Neural cell (in vitro differentiated cells): ENCODE data around the gene LRCH2. TPM values are rescaled to one million over a fixed set of nuclear protein-coding genes. Genes with fewer than 3 reads are reported as not detected.

Source experiments
- H2AFZ ChIP-seq: fragments of 200-600, 300-800 bp; sonication (generic), shearing (Covaris generic); 2 replicates; pipeline ENCODE4 v1.6.0; 2014; ENCODE audit warnings: low read depth, mild to moderate bottlenecking, antibody characterized with exemption, low read length, moderate library complexity
- H3F3A ChIP-seq: fragments of 200-600 bp; shearing (Covaris generic); 2 replicates; pipeline ENCODE4 v1.6.1; 2016; ENCODE audit warnings: mild to moderate bottlenecking, moderate library complexity, mixed read lengths, antibody characterized with exemption, low read length; ENCODE audit not compliant: insufficient read depth, poor library complexity, severe bottlenecking
- H3K27ac ChIP-seq: fragments of 200-600, 300-800 bp; sonication (generic), shearing (Covaris generic); 2 replicates; pipeline ENCODE4 v1.5.1; 2014; ENCODE audit warnings: mild to moderate bottlenecking, low read length, moderate library complexity
- H3K27me3 ChIP-seq: fragments of 300-800, 200-600 bp; sonication (generic), shearing (Covaris generic); 2 replicates; pipeline ENCODE4 v1.6.0; 2014; ENCODE audit warnings: mild to moderate bottlenecking, low read depth, low read length, moderate library complexity; ENCODE audit not compliant: insufficient read depth
- H3K36me3 ChIP-seq: fragments of 300-800, 200-600 bp; sonication (generic), shearing (Covaris generic); 2 replicates; pipeline ENCODE4 v1.5.1; 2014; ENCODE audit warnings: mild to moderate bottlenecking, antibody characterized with exemption, low read length, moderate library complexity; ENCODE audit not compliant: insufficient read depth
- H3K4me2 ChIP-seq: fragments of 300-800, 200-600 bp; sonication (generic), shearing (Covaris generic); 2 replicates; pipeline ENCODE4 v1.6.0; 2014; ENCODE audit warnings: mild to moderate bottlenecking, low read length
- H3K4me3 ChIP-seq: fragments of 300-800, 200-600 bp; sonication (generic), shearing (Covaris generic); 2 replicates; pipeline ENCODE4 v1.5.1; 2014; ENCODE audit warnings: mild to moderate bottlenecking, low read length, moderate library complexity
- H3K79me2 ChIP-seq: fragments of 200-600 bp; shearing (Covaris generic); replicated peaks from 2 replicates; pipeline ENCODE4 v1.6.0; 2014; ENCODE audit warnings: mild to moderate bottlenecking, low read length, moderate library complexity; ENCODE audit not compliant: insufficient read depth
- H3K9ac ChIP-seq: fragments of 300-800, 200-600 bp; sonication (generic), shearing (Covaris generic); 2 replicates; pipeline ENCODE4 v1.6.1; 2016; ENCODE audit warnings: mild to moderate bottlenecking, low read length, mixed read lengths
- H3K9me2 ChIP-seq: fragments of 200-600 bp; shearing (Covaris generic); 2 replicates; pipeline ENCODE4 v1.6.1; 2016; ENCODE audit warnings: mild to moderate bottlenecking, low read length, mixed read lengths; ENCODE audit not compliant: insufficient read depth
- H3K9me3 ChIP-seq: fragments of 200-600, 300-800 bp; sonication (generic), shearing (Covaris generic); 2 replicates; pipeline ENCODE4 v1.6.1; 2016; ENCODE audit warnings: mild to moderate bottlenecking, mixed run types, low read length, moderate library complexity, mixed read lengths
- H4K20me1 ChIP-seq: fragments of 200-600 bp; shearing (Covaris generic); 2 replicates; pipeline ENCODE4 v1.6.1; 2016; ENCODE audit warnings: mild to moderate bottlenecking, mixed run types; ENCODE audit not compliant: insufficient read depth
- EP300 ChIP-seq: fragments of 450-650 bp; conservative IDR thresholded peaks from 2 replicates; pipeline ENCODE4 v1.6.1; 2014; ENCODE audit warnings: antibody characterized with exemption, mild to moderate bottlenecking, moderate library complexity; ENCODE audit not compliant: poor library complexity, severe bottlenecking
- EZH2 ChIP-seq: fragments of 200-600, 300-800 bp; shearing (Covaris generic), sonication (generic); IDR thresholded peaks from 2 replicates; pipeline ENCODE4 v1.6.1; 2014; ENCODE audit warnings: antibody characterized with exemption, low read length, borderline replicate concordance, mild to moderate bottlenecking; ENCODE audit not compliant: insufficient read depth, poor library complexity, severe bottlenecking
- MXI1 ChIP-seq: fragments of 450-650 bp; conservative IDR thresholded peaks from 2 replicates; pipeline ENCODE4 v1.6.1; 2014; ENCODE audit warnings: antibody characterized with exemption, mild to moderate bottlenecking; ENCODE audit not compliant: poor library complexity, severe bottlenecking
- POLR2AphosphoS5 ChIP-seq: IDR thresholded peaks from 2 replicates; pipeline ENCODE4 v1.6.1; 2012
- RAD21 ChIP-seq: fragments of 450-650 bp; conservative IDR thresholded peaks from 2 replicates; pipeline ENCODE4 v1.6.1; 2014; ENCODE audit warnings: antibody characterized with exemption, mild to moderate bottlenecking, moderate library complexity
- SMC3 ChIP-seq: fragments of 450-650 bp; conservative IDR thresholded peaks from 2 replicates; pipeline ENCODE4 v1.6.1; 2014; ENCODE audit warnings: antibody characterized with exemption, mild to moderate bottlenecking, moderate library complexity; ENCODE audit not compliant: poor library complexity
- TAF1 ChIP-seq: IDR thresholded peaks from 2 replicates; pipeline ENCODE4 v1.6.1; 2012; ENCODE audit warnings: low read depth
- polyA plus RNA-seq: library from polyadenylated mRNA; depleted of rRNA; stranded (reverse); fragments of >200 nt; gene quantifications from 2 replicates; pipeline ENCODE4 v1.2.3, GENCODE V29; 2014
- TF ChIP-seq, protein P1 (sequence below): fragments of 450-650 bp; IDR thresholded peaks from 2 replicates; pipeline ENCODE4 v1.5.1; 2014; ENCODE audit warnings: antibody characterized with exemption, mild to moderate bottlenecking, moderate library complexity; ENCODE audit not compliant: poor library complexity, severe bottlenecking
- TF ChIP-seq, protein P2 (sequence below): IDR thresholded peaks from 2 replicates; pipeline ENCODE4 v1.6.1; 2012; ENCODE audit warnings: borderline replicate concordance

LRCH2 gene
- polyA plus RNA-seq, 1 donor from 2014 or later, result 46.6 TPM

DNA sequence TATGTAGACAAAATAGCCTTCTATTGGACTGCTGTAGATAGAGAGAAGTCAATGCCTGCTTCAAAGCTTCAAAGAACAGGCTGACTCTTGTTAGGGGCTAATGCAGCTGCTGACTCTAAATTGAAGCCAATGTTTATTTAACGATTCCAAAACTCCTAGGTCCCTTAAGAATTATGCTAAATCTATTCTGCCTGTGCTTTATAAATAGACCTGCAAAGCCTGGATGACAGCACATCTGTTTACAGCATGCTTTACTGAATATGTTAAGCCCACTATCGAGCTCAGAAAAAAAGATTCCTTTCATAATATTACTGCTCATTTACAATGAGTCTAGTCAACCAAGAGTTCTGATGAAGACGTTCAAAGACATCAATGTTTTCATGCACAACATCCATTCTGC lies 99.5 kb downstream of the LRCH2 start:
- Histone ChIP-seq H3K9ac (no peak overlapping the region), H3K9me2 (no peaks in the 10 kb centered on the region), H3K4me3 (no peak overlapping the region), H3K27ac (no peak overlapping the region), H4K20me1 (no peaks in the 10 kb centered on the region), H3F3A (no peaks in the 10 kb centered on the region), H3K27me3 (no peaks in the 10 kb centered on the region), H3K36me3 (no peaks in the 10 kb centered on the region), H3K79me2 (no peaks in the 10 kb centered on the region), H3K4me2 (no peak overlapping the region), H2AFZ (no peak overlapping the region), H3K9me3 (no peaks in the 10 kb centered on the region)
- no peak for TF ChIP-seq TAF1
- TF ChIP-seq SMC3, result no peak

DNA sequence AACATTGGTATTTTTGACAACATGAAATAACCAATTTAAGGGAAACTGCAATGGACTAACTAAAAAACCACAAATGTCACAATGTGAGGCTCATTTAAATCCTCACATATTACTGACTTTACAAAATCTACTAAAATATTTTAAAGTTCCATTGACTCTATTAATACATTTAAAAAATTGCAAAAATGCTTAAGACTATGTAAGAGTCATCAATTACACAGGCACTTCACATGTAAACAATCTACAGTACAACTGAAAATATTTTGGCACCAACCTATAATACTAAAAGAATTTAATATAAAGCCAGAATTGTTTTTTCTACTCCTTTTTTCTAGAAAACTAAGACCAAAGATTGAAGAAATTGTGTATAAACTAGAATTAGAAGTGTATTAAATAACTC lies 121.5 kb downstream of the LRCH2 start:
- Histone ChIP-seq H3K27me3 (no peaks in the 10 kb centered on the region), H3K79me2 (no peaks in the 10 kb centered on the region), H3K27ac (no peak overlapping the region), H4K20me1 (no peaks in the 10 kb centered on the region), H3K9me2 (no peaks in the 10 kb centered on the region), H3K4me2 (no peak overlapping the region), H3F3A (no peaks in the 10 kb centered on the region), H2AFZ (no peak overlapping the region), H3K36me3 (no peaks in the 10 kb centered on the region), H3K9ac (no peak overlapping the region), H3K9me3 (no peaks in the 10 kb centered on the region), H3K4me3 (no peak overlapping the region)
- TF ChIP-seq, protein P1, sequence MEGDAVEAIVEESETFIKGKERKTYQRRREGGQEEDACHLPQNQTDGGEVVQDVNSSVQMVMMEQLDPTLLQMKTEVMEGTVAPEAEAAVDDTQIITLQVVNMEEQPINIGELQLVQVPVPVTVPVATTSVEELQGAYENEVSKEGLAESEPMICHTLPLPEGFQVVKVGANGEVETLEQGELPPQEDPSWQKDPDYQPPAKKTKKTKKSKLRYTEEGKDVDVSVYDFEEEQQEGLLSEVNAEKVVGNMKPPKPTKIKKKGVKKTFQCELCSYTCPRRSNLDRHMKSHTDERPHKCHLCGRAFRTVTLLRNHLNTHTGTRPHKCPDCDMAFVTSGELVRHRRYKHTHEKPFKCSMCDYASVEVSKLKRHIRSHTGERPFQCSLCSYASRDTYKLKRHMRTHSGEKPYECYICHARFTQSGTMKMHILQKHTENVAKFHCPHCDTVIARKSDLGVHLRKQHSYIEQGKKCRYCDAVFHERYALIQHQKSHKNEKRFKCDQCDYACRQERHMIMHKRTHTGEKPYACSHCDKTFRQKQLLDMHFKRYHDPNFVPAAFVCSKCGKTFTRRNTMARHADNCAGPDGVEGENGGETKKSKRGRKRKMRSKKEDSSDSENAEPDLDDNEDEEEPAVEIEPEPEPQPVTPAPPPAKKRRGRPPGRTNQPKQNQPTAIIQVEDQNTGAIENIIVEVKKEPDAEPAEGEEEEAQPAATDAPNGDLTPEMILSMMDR, result no peak
- TF ChIP-seq TAF1 (no peak), RAD21 (no peak), MXI1 (no peak), EZH2 (no peak), EP300 (no peak)
- TF ChIP-seq, protein P2, sequence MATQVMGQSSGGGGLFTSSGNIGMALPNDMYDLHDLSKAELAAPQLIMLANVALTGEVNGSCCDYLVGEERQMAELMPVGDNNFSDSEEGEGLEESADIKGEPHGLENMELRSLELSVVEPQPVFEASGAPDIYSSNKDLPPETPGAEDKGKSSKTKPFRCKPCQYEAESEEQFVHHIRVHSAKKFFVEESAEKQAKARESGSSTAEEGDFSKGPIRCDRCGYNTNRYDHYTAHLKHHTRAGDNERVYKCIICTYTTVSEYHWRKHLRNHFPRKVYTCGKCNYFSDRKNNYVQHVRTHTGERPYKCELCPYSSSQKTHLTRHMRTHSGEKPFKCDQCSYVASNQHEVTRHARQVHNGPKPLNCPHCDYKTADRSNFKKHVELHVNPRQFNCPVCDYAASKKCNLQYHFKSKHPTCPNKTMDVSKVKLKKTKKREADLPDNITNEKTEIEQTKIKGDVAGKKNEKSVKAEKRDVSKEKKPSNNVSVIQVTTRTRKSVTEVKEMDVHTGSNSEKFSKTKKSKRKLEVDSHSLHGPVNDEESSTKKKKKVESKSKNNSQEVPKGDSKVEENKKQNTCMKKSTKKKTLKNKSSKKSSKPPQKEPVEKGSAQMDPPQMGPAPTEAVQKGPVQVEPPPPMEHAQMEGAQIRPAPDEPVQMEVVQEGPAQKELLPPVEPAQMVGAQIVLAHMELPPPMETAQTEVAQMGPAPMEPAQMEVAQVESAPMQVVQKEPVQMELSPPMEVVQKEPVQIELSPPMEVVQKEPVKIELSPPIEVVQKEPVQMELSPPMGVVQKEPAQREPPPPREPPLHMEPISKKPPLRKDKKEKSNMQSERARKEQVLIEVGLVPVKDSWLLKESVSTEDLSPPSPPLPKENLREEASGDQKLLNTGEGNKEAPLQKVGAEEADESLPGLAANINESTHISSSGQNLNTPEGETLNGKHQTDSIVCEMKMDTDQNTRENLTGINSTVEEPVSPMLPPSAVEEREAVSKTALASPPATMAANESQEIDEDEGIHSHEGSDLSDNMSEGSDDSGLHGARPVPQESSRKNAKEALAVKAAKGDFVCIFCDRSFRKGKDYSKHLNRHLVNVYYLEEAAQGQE, result no peak

DNA sequence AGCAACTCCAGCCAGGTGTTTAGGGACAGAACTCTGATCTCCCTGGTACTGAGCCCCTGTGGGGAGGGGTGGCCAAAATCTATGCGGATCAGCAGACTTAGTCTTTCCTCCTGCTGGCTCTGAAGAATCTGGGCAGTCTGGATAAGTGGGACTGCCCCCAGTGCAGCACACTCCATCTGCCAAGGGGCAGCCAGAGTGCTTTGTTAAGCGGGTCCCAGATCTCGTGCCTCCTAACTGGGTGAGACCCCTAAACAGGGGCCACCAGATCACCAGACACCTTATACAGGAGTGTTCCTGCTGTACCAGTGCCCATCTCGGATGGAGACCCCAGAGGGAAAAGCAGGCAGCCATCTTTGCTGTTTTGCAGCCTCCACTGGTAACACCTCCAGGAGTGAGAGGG lies 135.0 kb downstream of the LRCH2 start:
- TF ChIP-seq POLR2AphosphoS5, result no peak
- TF ChIP-seq, protein P1, result no peak
- no peak for TF ChIP-seq RAD21
- TF ChIP-seq, protein P2, result no peak
- TF ChIP-seq TAF1, result no peak
- no peak for TF ChIP-seq EP300
- Histone ChIP-seq H3K4me2 (no peak overlapping the region), H3K9me2 (no peaks in the 10 kb centered on the region), H4K20me1 (no peaks in the 10 kb centered on the region), H3K27me3 (no peaks in the 10 kb centered on the region), H3K27ac (no peak overlapping the region), H3K79me2 (no peaks in the 10 kb centered on the region), H3K9ac (no peak overlapping the region), H2AFZ (no peak overlapping the region), H3F3A (no peaks in the 10 kb centered on the region), H3K9me3 (no peaks in the 10 kb centered on the region), H3K4me3 (no peak overlapping the region), H3K36me3 (no peaks in the 10 kb centered on the region)
